ENCODE measurements around the gene PLEKHA6.

The PLEKHA6 gene

GRCh38 chr1:204206121-204206520 is 153.6 kb downstream of the PLEKHA6 start:
- DNase-seq = peak in 1 of 2 donors; percentile 11
- no peak overlapping the region for H4K91ac ChIP-seq (ENCODE audit: low read depth, low read length)
- H3K23ac ChIP-seq (ENCODE audit: low read length) = no peak overlapping the region
- H3K9me3 ChIP-seq (ENCODE audit: insufficient read depth, low read depth, low read length) = no peaks in the 10 kb centered on the region
- no peak overlapping the region for H2BK5ac ChIP-seq (ENCODE audit: low read depth, low read length, poor library complexity)
- no peak overlapping the region for H2BK12ac ChIP-seq (ENCODE audit: low read length)
- no peak overlapping the region for H3K4ac ChIP-seq (ENCODE audit: low read depth, low read length)
- H3K4me3 ChIP-seq (ENCODE audit: low read depth, low read length) = no peak overlapping the region
- H3K27me3 ChIP-seq (ENCODE audit: insufficient read depth, low read length) = no peaks in the 10 kb centered on the region
- no peak overlapping the region for H3K18ac ChIP-seq (ENCODE audit: low read length)
- no peak overlapping the region for H2BK120ac ChIP-seq (ENCODE audit: insufficient read depth, low read length, poor library complexity)
- no peak overlapping the region for H2AK5ac ChIP-seq (ENCODE audit: low read length)
- no peak overlapping the region for H3K27ac ChIP-seq (ENCODE audit: low read depth, low read length)
- H4K8ac ChIP-seq (ENCODE audit: low read depth, low read length) = no peak overlapping the region
- no peaks in the 10 kb centered on the region for H3K79me1 ChIP-seq (ENCODE audit: low read length)
- no peak overlapping the region for H3K14ac ChIP-seq (ENCODE audit: low read length)
- peaks cover under 1% of the 10 kb centered on the region for H3K79me2 ChIP-seq (ENCODE audit: control insufficient read depth, insufficient read depth, low read length, poor library complexity)
- no peak overlapping the region for H3K4me2 ChIP-seq (ENCODE audit: low read length)
- no CpG with 5 or more reads among the region's 2 CpGs for WGBS (ENCODE audit: extremely low coverage, insufficient coverage, insufficient read length)
- H2AFZ ChIP-seq (ENCODE audit: insufficient read depth, low read length, poor library complexity) = no peak overlapping the region
- peaks cover 0 to 3% of the 10 kb centered on the region in 2 experiments for H3K4me1 ChIP-seq (ENCODE audit: control insufficient read depth in 1 of 2, insufficient read depth in 2 of 2, low read length in 2 of 2)
- no peak overlapping the region for H4K12ac ChIP-seq (ENCODE audit: low read depth, low read length)
- no peak overlapping the region for H3K9ac ChIP-seq (ENCODE audit: low read length)
- H3K36me3 ChIP-seq (ENCODE audit: control insufficient read depth in 1 of 2, insufficient read depth in 2 of 2, low read length in 2 of 2) = no peaks in the 10 kb centered on the region

GRCh38 chr1:204205486-204205885 is 154.2 kb downstream of the PLEKHA6 start:
- H4K91ac ChIP-seq (ENCODE audit: low read depth, low read length) = no peak overlapping the region
- no peak overlapping the region for H2AK5ac ChIP-seq (ENCODE audit: low read length)
- H3K9me3 ChIP-seq (ENCODE audit: insufficient read depth, low read depth, low read length) = no peaks in the 10 kb centered on the region
- H3K23ac ChIP-seq (ENCODE audit: low read length) = no peak overlapping the region
- no peak overlapping the region for H3K4me2 ChIP-seq (ENCODE audit: low read length)
- no peaks in the 10 kb centered on the region for H3K27me3 ChIP-seq (ENCODE audit: insufficient read depth, low read length)
- H3K18ac ChIP-seq (ENCODE audit: low read length) = no peak overlapping the region
- H3K79me2 ChIP-seq (ENCODE audit: control insufficient read depth, insufficient read depth, low read length, poor library complexity) = no peaks in the 10 kb centered on the region
- no peak overlapping the region for H2BK120ac ChIP-seq (ENCODE audit: insufficient read depth, low read length, poor library complexity)
- H3K4ac ChIP-seq (ENCODE audit: low read depth, low read length) = no peak overlapping the region
- H2BK5ac ChIP-seq (ENCODE audit: low read depth, low read length, poor library complexity) = no peak overlapping the region
- H3K9ac ChIP-seq (ENCODE audit: low read length) = no peak overlapping the region
- H4K12ac ChIP-seq (ENCODE audit: low read depth, low read length) = no peak overlapping the region
- H3K14ac ChIP-seq (ENCODE audit: low read length) = no peak overlapping the region
- no peak overlapping the region for H2BK12ac ChIP-seq (ENCODE audit: low read length)
- no peaks in the 10 kb centered on the region for H3K79me1 ChIP-seq (ENCODE audit: low read length)
- no peak for DNase-seq
- no peak overlapping the region for H3K27ac ChIP-seq (ENCODE audit: low read depth, low read length)
- H3K4me3 ChIP-seq (ENCODE audit: low read depth, low read length) = no peak overlapping the region
- peaks cover 0 to 3% of the 10 kb centered on the region in 2 experiments for H3K4me1 ChIP-seq (ENCODE audit: control insufficient read depth in 1 of 2, insufficient read depth in 2 of 2, low read length in 2 of 2)
- H3K36me3 ChIP-seq (ENCODE audit: control insufficient read depth in 1 of 2, insufficient read depth in 2 of 2, low read length in 2 of 2) = no peaks in the 10 kb centered on the region
- H4K8ac ChIP-seq (ENCODE audit: low read depth, low read length) = no peak overlapping the region
- no peak overlapping the region for H2AFZ ChIP-seq (ENCODE audit: insufficient read depth, low read length, poor library complexity)

GRCh38 chr1:204204944-204205343 is 154.8 kb downstream of the PLEKHA6 start:
- Histone ChIP-seq H3K27me3 (ENCODE audit: insufficient read depth, low read length) (no peaks in the 10 kb centered on the region), H2AFZ (ENCODE audit: insufficient read depth, low read length, poor library complexity) (no peak overlapping the region), H3K23ac (ENCODE audit: low read length) (no peak overlapping the region), H3K36me3 (ENCODE audit: control insufficient read depth in 1 of 2, insufficient read depth in 2 of 2, low read length in 2 of 2) (no peaks in the 10 kb centered on the region), H3K4ac (ENCODE audit: low read depth, low read length) (no peak overlapping the region), H3K14ac (ENCODE audit: low read length) (no peak overlapping the region), H4K8ac (ENCODE audit: low read depth, low read length) (no peak overlapping the region), H2AK5ac (ENCODE audit: low read length) (no peak overlapping the region), H2BK5ac (ENCODE audit: low read depth, low read length, poor library complexity) (no peak overlapping the region), H2BK12ac (ENCODE audit: low read length) (no peak overlapping the region), H3K9me3 (ENCODE audit: insufficient read depth, low read depth, low read length) (no peaks in the 10 kb centered on the region), H4K12ac (ENCODE audit: low read depth, low read length) (no peak overlapping the region), H3K79me2 (ENCODE audit: control insufficient read depth, insufficient read depth, low read length, poor library complexity) (no peaks in the 10 kb centered on the region), H3K27ac (ENCODE audit: low read depth, low read length) (no peak overlapping the region), H3K79me1 (ENCODE audit: low read length) (no peaks in the 10 kb centered on the region), H3K9ac (ENCODE audit: low read length) (no peak overlapping the region), H4K91ac (ENCODE audit: low read depth, low read length) (no peak overlapping the region), H3K18ac (ENCODE audit: low read length) (no peak overlapping the region), H2BK120ac (ENCODE audit: insufficient read depth, low read length, poor library complexity) (no peak overlapping the region), H3K4me2 (ENCODE audit: low read length) (no peak overlapping the region), H3K4me3 (ENCODE audit: low read depth, low read length) (no peak overlapping the region), H3K4me1 (ENCODE audit: control insufficient read depth in 1 of 2, insufficient read depth in 2 of 2, low read length in 2 of 2) (peaks cover 0 to 3% of the 10 kb centered on the region in 2 experiments)
- DNase-seq = no peak
- WGBS (ENCODE audit: extremely low coverage, insufficient coverage, insufficient read length) = no CpG with 5 or more reads among the region's 2 CpGs

- H3K4me1 ChIP-seq (ENCODE audit: control insufficient read depth in 1 of 2, insufficient read depth in 2 of 2, low read length in 2 of 2) = peaks cover 14 to 15% of the 10 kb centered on the region in 2 experiments
- no CpG with 5 or more reads among the region's 5 CpGs for WGBS (ENCODE audit: extremely low coverage, insufficient coverage, insufficient read length)
Observed at GRCh38 chr1:204203206-204203767, 156.4 kb downstream of the PLEKHA6 start.

More at GRCh38 chr1:204203206-204203767, 156.4 kb downstream of the PLEKHA6 start:
- no peak overlapping the region for H4K91ac ChIP-seq (ENCODE audit: low read depth, low read length)
- H4K8ac ChIP-seq (ENCODE audit: low read depth, low read length) = no peak overlapping the region
- H4K12ac ChIP-seq (ENCODE audit: low read depth, low read length) = no peak overlapping the region
- H3K9ac ChIP-seq (ENCODE audit: low read length) = no peak overlapping the region
- H3K4me3 ChIP-seq (ENCODE audit: low read depth, low read length) = no peak overlapping the region
- no peaks in the 10 kb centered on the region for H3K27me3 ChIP-seq (ENCODE audit: insufficient read depth, low read length)
- no peak overlapping the region for H2AFZ ChIP-seq (ENCODE audit: insufficient read depth, low read length, poor library complexity)
- peak; percentile 44 to 78 for DNase-seq
- no peak overlapping the region for H3K4ac ChIP-seq (ENCODE audit: low read depth, low read length)
- H3K18ac ChIP-seq (ENCODE audit: low read length) = no peak overlapping the region
- peaks cover 10% of the 10 kb centered on the region for H3K79me1 ChIP-seq (ENCODE audit: low read length)
- H3K14ac ChIP-seq (ENCODE audit: low read length) = no peak overlapping the region
- H2AK5ac ChIP-seq (ENCODE audit: low read length) = peak overlapping the region; percentile 11
- no peaks in the 10 kb centered on the region for H3K36me3 ChIP-seq (ENCODE audit: control insufficient read depth in 1 of 2, insufficient read depth in 2 of 2, low read length in 2 of 2)
- H2BK120ac ChIP-seq (ENCODE audit: insufficient read depth, low read length, poor library complexity) = no peak overlapping the region
- no peak overlapping the region for H2BK12ac ChIP-seq (ENCODE audit: low read length)
- H3K4me2 ChIP-seq (ENCODE audit: low read length) = no peak overlapping the region
- no peaks in the 10 kb centered on the region for H3K9me3 ChIP-seq (ENCODE audit: insufficient read depth, low read depth, low read length)
- H3K79me2 ChIP-seq (ENCODE audit: control insufficient read depth, insufficient read depth, low read length, poor library complexity) = peaks cover 2% of the 10 kb centered on the region
- no peak overlapping the region for H3K27ac ChIP-seq (ENCODE audit: low read depth, low read length)
- no peak overlapping the region for H3K23ac ChIP-seq (ENCODE audit: low read length)
- no peak overlapping the region for H2BK5ac ChIP-seq (ENCODE audit: low read depth, low read length, poor library complexity)

Measured in trophoblast cell (in vitro differentiated cells and primary cell).